SK-N-MC (cell line): ENCODE results near the gene KIAA1217.

Experiments used
- DNase-seq: peaks from one replicate; pipeline ENCODE4 v3.0.0-alpha.2; 2011; ENCODE audit warnings: low read depth, low spot score
- H3K27ac ChIP-seq: fragments of 200-600 bp; sonication (generic); 2 replicates; pipeline ENCODE4 v1.5.1; 2016; ENCODE audit warnings: mixed run types
- H3K36me3 ChIP-seq: fragments of 200-600 bp; sonication (generic); 2 replicates; pipeline ENCODE4 v1.6.1; 2017; ENCODE audit warnings: antibody characterized with exemption, low read length, mixed read lengths; ENCODE audit not compliant: insufficient read depth
- H3K4me3 ChIP-seq: fragments of 200-600 bp; sonication (generic); 2 replicates; pipeline ENCODE4 v1.5.1; 2016
- H3K9ac ChIP-seq: fragments of 200-600 bp; sonication (generic); 2 replicates; pipeline ENCODE4 v1.8.0; 2017; ENCODE audit warnings: mixed run types, mixed read lengths; ENCODE audit not compliant: insufficient read length
- H3K9me3 ChIP-seq: fragments of 200-600 bp; sonication (generic); 2 replicates; pipeline ENCODE4 v1.6.1; 2017; ENCODE audit warnings: low read depth, mild to moderate bottlenecking, antibody characterized with exemption, low read length, moderate library complexity, mixed read lengths
- EZH2 ChIP-seq: fragments of 200-600 bp; sonication (generic); IDR thresholded peaks from one replicate; pipeline ENCODE4 v1.6.1; 2017; ENCODE audit warnings: antibody characterized with exemption
- FOXP2 ChIP-seq: optimal IDR thresholded peaks from 2 replicates; pipeline ENCODE3; 2011; ENCODE audit warnings: mild to moderate bottlenecking, moderate library complexity; ENCODE audit not compliant: insufficient read depth; ENCODE audit errors: extremely low read length, control extremely low read depth
- POLR2AphosphoS5 ChIP-seq: IDR thresholded peaks from 2 replicates; pipeline ENCODE4 v1.6.1; 2012; ENCODE audit warnings: mild to moderate bottlenecking, low read depth, low read length, borderline replicate concordance

The KIAA1217 gene

DNA sequence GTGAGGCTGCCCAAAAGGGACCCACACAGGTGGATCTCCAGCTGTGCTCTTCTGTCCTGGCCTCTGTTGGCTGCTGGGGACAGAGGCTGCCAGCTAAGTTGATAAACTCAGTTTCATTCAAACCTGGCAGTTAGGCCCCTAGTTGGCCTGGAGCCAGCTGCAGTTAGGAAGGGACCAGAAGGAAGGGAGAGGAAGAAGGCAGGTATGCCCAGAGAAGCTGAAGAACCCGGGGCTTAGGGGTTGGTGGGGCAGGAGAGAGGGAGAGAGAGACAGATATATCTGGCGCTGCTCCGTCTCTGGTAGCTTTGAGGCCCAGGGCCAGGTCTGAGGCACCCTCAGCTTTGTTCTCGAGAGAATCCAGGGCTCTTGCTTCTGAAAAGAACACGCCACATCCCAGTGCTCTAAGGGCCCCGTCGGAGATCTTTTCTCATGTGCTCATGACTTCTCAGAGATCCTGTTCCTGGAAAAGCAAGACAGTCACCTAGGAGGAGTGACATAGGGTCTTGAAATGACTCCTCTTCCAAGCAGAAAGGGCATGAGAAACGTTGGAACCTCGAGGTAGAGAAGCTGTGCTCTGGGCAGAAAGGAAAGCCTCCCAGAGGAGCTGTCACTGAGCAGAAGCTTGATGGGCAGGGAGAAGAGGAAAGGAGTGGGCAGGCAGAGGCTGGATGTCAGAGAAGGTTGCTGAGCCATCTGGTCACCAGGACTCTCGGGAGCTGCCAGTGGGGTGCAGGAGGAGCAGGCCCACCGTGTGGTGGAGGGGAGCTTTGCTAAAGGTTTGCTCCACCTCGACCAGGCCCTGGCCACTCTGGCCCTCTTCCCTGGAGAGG, 361.1 kb downstream of the KIAA1217 start:
- DNase-seq, result no peak
- Histone ChIP-seq H3K9me3 (no peaks in the 10 kb centered on the region), H3K9ac (no peak overlapping the region), H3K36me3 (no peaks in the 10 kb centered on the region), H3K4me3 (no peak overlapping the region), H3K27ac (no peak overlapping the region)
- no peak for TF ChIP-seq EZH2
- TF ChIP-seq FOXP2, result no peak
- no peak for TF ChIP-seq POLR2AphosphoS5

GRCh38 chr10:24570658-24571426, 361.9 kb downstream of the KIAA1217 start:
- no peak overlapping the region for H3K9ac ChIP-seq
- DNase-seq, result no peak
- H3K9me3 ChIP-seq, result no peaks in the 10 kb centered on the region
- H3K27ac ChIP-seq, result no peak overlapping the region
- no peaks in the 10 kb centered on the region for H3K36me3 ChIP-seq
- TF ChIP-seq EZH2, result no peak
- TF ChIP-seq POLR2AphosphoS5, result no peak
- no peak for TF ChIP-seq FOXP2
- H3K4me3 ChIP-seq, result no peak overlapping the region

DNA sequence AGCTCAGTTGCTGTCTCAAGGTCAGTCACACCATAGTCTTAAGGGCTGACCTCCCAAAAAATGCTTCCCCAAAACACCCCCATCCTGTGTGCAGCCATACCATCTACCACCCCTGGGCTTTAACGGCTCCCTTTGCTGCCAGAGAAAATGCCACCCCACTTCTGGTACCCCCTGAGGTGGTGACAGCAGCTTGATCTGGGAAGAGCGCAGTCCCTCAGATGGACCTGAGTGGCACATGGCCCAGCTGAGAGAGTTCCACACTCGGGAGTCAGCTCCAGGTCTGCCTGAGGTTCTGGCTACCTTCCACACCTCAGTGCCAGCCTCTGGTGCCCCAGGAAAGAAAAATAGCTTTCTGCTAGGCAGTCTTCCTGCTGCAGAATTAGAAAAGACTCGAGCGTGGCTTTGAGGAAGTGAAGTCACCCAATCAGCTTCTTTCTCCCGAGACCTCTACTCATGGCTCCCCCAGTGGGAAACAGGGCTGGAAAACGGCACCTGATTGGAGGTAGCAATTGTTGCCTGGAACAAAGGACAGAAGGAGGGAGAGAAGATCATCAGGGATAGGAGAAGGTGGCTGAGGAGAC, 363.0 kb downstream of the KIAA1217 start:
- Histone ChIP-seq H3K9me3 (no peaks in the 10 kb centered on the region), H3K9ac (no peak overlapping the region), H3K4me3 (no peak overlapping the region), H3K36me3 (no peaks in the 10 kb centered on the region), H3K27ac (no peak overlapping the region)
- no peak for TF ChIP-seq POLR2AphosphoS5
- TF ChIP-seq EZH2, result no peak
- TF ChIP-seq FOXP2, result no peak
- no peak for DNase-seq

GRCh38 chr10:24574161-24574560, 365.2 kb downstream of the KIAA1217 start:
- Histone ChIP-seq H3K9ac (no peak overlapping the region), H3K4me3 (no peak overlapping the region), H3K9me3 (no peaks in the 10 kb centered on the region), H3K36me3 (no peaks in the 10 kb centered on the region), H3K27ac (no peak overlapping the region)
- no peak for DNase-seq
- TF ChIP-seq FOXP2, result no peak
- TF ChIP-seq POLR2AphosphoS5, result no peak
- TF ChIP-seq EZH2, result no peak

GRCh38 chr10:24574578-24575155, 365.7 kb downstream of the KIAA1217 start:
- Histone ChIP-seq H3K27ac (no peak overlapping the region), H3K4me3 (no peak overlapping the region), H3K9ac (no peak overlapping the region), H3K36me3 (no peaks in the 10 kb centered on the region), H3K9me3 (no peaks in the 10 kb centered on the region)
- TF ChIP-seq FOXP2, result no peak
- DNase-seq, result no peak

- Histone ChIP-seq H3K36me3 (no peaks in the 10 kb centered on the region), H3K27ac (no peak overlapping the region; the same call in 1 of the 2 replicates), H3K4me3 (no peak overlapping the region; the same call in 1 of the 2 replicates), H3K9me3 (no peaks in the 10 kb centered on the region), H3K9ac (no peak overlapping the region)
- TF ChIP-seq EZH2 (no peak), POLR2AphosphoS5 (no peak), FOXP2 (no peak)
- peak; percentile 22 for DNase-seq
These were observed 366.6 kb downstream of the KIAA1217 start for GRCh38 chr10:24575481-24576002.

- TF ChIP-seq FOXP2, result no peak
- no peak for TF ChIP-seq POLR2AphosphoS5
- no peak for TF ChIP-seq EZH2
- DNase-seq, result no peak
- no peaks in the 10 kb centered on the region for H3K36me3 ChIP-seq
- no peaks in the 10 kb centered on the region for H3K9me3 ChIP-seq
- H3K4me3 ChIP-seq, result no peak overlapping the region
- H3K27ac ChIP-seq, result no peak overlapping the region
- no peak overlapping the region for H3K9ac ChIP-seq
These were observed 370.5 kb downstream of the KIAA1217 start for GRCh38 chr10:24579448-24579847.

- Histone ChIP-seq H3K4me3 (no peak overlapping the region), H3K9ac (no peak overlapping the region), H3K36me3 (no peaks in the 10 kb centered on the region), H3K9me3 (no peaks in the 10 kb centered on the region), H3K27ac (no peak overlapping the region)
- no peak for DNase-seq
- TF ChIP-seq EZH2 (no peak), FOXP2 (no peak), POLR2AphosphoS5 (no peak)
These were observed 371.0 kb downstream of the KIAA1217 start for GRCh38 chr10:24579906-24580305.
